Breast epithelium (tissue), 3 donors: ENCODE measurements around the gene CCDC33.

ENCODE experiments used
- CTCF ChIP-seq, 3 donors: fragments of 450-650 bp; IDR thresholded peaks; one replicate each; pipeline ENCODE4 v1.5.1; 2016 to 2017; ENCODE audit warnings: antibody characterized with exemption in 3 of 3, mild to moderate bottlenecking in 3 of 3, moderate library complexity in 3 of 3
- POLR2A ChIP-seq: fragments of 450-650 bp; IDR thresholded peaks from one replicate; pipeline ENCODE4 v1.6.1; 2016; ENCODE audit warnings: antibody characterized with exemption, mild to moderate bottlenecking, moderate library complexity

DNA sequence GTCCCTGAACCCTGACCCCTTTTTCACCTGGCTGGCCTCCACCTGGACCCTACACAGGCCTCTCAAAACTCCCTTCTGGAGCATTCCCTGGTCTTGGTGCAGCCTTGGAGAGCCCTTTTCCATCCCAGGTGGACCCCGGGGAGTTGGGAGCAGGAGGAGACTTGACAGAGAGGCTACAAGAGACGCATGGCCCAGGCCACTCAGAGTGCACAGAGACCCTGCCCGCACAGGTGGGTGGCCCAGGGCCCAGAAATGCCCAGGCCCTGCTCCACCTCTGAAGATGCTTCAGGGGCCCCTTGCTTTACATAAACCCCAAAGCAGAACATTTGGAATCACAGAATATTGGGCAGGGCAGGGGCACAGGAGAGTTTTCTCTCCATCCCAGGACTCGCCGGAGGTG lies 97.0 kb downstream of the CCDC33 start:
- TF ChIP-seq CTCF (IDR thresholded peaks at IDR 0.05): no peak
- no peak for TF ChIP-seq POLR2A
